GM12872 (cell line): ENCODE measurements around the gene MAP4K4.

ENCODE experiments used
- TF ChIP-seq, protein P1 (sequence below): IDR thresholded peaks from 3 replicates; pipeline ENCODE4 v1.5.1; 2011; ENCODE audit warnings: low read depth, mild to moderate bottlenecking, low read length, moderate library complexity; ENCODE audit not compliant: insufficient read depth

Gene MAP4K4

DNA sequence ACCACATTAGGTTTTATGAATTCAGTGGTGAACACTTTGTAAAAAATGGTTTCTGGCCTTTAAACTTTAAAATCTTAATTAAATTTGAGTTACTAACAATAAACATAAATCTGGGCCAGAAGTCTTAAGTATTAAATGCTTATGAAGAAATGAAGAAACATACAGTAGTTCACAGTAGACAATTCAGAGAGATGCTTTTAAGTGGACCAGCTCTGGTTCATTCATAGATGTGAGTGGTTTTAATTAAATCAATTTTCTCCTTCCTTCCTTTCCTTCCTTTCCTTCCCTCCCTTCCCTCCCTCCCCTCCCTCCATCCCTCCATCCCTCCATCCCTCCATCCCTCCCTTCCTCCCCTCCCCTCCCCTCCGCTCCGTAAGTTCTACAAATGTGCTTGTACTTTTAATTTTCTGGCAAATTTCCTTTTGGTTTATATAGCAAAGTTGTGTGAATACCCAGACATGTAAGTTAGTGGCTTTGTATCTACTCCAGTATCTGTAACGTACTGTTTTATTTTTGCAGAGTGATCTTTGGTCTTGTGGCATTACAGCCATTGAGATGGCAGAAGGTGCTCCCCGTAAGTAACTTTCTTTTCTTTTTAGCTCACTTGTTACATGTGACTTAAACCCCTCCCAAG lies 136.5 kb downstream of the MAP4K4 start:
- TF ChIP-seq, protein P1, sequence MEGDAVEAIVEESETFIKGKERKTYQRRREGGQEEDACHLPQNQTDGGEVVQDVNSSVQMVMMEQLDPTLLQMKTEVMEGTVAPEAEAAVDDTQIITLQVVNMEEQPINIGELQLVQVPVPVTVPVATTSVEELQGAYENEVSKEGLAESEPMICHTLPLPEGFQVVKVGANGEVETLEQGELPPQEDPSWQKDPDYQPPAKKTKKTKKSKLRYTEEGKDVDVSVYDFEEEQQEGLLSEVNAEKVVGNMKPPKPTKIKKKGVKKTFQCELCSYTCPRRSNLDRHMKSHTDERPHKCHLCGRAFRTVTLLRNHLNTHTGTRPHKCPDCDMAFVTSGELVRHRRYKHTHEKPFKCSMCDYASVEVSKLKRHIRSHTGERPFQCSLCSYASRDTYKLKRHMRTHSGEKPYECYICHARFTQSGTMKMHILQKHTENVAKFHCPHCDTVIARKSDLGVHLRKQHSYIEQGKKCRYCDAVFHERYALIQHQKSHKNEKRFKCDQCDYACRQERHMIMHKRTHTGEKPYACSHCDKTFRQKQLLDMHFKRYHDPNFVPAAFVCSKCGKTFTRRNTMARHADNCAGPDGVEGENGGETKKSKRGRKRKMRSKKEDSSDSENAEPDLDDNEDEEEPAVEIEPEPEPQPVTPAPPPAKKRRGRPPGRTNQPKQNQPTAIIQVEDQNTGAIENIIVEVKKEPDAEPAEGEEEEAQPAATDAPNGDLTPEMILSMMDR = no peak

DNA sequence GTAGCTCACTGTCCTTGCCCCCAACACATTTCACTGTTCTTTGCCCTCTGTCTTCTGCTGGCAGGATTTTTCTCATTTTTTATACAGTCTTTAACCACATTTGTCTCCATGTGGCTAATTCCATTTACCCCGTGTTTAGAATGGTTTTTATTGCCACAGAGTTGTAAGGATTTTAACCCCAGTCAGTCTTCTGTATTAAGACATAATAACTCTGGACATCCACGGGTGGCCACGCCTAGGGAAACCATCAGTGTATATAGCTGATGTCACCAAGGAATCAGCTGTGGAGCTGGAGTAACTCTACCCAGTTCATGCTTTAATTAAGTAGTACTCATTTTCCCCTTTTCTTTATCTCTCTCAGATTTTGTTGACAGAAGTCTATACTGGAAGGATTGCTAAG lies 139.8 kb downstream of the MAP4K4 start:
- TF ChIP-seq, protein P1 = no peak

DNA sequence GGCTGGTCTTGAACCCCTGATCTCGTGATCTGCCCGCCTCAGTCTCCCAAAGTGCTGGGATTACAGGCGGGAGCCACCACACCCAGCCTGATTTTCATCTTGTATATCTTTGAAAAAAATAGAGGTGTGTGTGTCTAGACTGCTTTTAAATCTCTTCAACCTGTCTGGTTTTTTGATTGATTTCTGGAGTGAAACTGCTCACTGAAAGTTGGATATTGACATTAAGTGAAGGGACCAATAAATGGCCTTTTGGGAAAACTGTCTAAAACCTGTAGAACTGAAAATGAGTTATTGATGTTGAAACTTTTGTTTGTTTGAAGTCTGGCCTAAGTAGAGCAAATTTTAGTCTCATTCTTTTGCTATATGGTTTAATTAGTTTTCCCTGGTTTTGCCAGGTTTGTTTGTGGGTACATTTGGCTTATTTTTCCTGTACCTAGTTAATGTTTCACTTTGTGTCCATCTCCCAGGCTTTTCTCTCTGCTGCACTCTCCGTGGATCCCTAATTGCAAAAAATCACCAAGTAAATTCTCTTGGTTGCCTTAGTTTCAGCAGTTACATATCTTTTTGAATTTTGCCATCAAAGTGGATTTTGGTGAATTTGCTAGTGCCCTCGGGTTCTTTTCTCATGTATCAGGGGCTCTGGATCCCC lies 144.3 kb downstream of the MAP4K4 start:
- TF ChIP-seq, protein P1 = no peak

DNA sequence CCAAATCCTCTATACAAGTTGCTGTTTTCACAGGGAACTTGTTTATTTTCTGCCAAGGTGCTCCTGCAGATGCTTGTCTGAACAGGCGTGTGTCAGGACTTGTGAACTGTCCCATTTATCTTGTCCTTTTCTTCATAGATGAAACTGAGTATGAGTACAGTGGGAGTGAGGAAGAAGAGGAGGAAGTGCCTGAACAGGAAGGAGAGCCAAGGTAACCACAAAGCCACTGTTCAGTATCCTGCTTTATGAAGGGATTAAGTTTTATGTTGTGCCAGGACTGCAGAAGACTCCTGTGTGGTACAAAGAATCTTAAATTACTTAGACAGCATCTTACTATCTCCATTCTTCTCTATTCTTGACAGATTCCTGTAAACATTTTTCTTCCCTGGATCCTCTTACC lies 145.0 kb downstream of the MAP4K4 start:
- TF ChIP-seq, protein P1 = no peak

DNA sequence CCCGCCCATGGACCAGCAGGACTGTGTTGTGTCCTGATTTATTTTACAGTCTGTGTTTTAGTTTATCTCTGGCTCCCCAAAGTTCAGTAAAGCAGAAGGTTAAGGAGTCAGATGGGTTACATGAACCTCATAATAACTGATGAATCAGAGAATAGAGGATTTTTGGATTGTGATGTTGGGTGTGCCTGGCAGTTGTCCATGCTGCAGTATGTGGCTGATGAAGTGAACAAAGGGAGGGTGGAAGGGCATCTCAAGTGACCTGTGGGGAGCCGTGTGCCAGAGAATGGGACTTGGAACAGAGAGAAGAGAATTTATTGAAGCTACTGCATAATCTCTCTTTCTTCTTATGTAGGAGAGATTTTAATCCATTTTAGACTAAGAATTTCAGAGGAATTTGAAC lies 145.5 kb downstream of the MAP4K4 start:
- TF ChIP-seq, protein P1 = no peak

DNA sequence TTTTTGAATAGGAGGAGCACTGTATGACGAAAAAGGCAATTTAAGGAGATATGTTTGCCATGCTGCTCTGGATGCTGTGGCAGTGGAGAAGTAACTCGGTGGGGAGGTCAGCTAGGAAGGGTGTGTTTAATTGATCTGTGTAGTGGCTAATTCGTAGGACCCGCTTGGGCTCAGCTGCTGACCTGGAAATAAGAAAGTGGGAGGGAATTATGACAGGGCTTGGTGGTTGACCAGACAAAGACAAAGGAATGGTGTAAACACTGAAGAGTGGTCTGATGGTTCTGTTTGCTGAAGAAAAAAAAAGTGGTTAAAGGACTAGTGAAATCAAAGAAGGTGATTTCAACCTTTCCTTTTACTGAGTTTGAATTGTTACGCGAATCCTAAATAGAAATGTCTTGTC lies 146.0 kb downstream of the MAP4K4 start:
- TF ChIP-seq, protein P1 = no peak

DNA sequence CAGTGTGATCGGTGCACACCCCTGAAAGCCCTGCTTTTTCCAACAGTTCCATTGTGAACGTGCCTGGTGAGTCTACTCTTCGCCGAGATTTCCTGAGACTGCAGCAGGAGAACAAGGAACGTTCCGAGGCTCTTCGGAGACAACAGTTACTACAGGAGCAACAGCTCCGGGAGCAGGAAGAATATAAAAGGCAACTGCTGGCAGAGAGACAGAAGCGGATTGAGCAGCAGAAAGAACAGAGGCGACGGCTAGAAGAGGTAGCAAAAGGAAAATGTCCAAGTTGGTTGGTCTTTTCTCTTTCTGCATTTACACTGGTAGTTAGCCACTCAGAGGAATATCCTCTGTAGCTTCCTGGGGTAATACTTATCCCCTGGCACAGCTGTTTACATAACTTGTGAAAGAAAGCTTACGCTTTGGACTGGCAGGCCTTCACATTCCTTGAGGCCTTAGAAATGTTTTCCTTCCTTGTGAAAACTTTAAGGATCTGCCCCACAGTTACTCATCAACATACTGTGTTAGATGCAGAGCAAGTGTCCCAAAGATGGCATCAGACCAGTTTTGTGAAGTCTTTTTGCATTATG lies 146.6 kb downstream of the MAP4K4 start:
- TF ChIP-seq, protein P1 = no peak
